Activated effector memory CD4-positive, alpha-beta T cell treated with Interleukin-2 at 50 U/mL for 16 hours (primary cell): ENCODE results near the gene KCNMA1.

Experiments used
- DNase-seq: peaks from one replicate; pipeline ENCODE4 v3.0.0-alpha.2; 2020

KCNMA1 gene

GRCh38 chr10:77386838-77387237, 250.8 kb downstream of the KCNMA1 start:
- no peak for DNase-seq

DNA sequence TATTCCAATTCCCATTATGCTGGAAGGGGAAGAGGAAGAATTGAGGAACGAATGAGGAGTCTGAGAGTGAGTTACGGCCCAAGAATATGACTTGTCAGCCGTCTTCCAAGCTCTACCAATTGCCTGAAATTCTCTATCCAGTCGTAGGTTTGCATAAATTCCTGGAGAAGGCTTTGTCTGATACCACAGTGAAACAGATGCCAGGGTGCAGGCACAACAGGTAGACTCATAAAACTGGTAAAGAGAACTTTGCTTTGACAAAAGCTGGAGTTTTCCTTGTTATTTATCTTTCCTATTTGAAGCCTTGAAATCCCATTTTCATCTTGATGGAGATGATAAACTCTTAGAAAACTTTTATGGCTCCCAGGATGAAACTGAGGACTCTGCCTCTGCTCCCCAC, 251.2 kb downstream of the KCNMA1 start:
- no peak for DNase-seq

GRCh38 chr10:77385315-77385714, 252.3 kb downstream of the KCNMA1 start:
- no peak for DNase-seq

DNA sequence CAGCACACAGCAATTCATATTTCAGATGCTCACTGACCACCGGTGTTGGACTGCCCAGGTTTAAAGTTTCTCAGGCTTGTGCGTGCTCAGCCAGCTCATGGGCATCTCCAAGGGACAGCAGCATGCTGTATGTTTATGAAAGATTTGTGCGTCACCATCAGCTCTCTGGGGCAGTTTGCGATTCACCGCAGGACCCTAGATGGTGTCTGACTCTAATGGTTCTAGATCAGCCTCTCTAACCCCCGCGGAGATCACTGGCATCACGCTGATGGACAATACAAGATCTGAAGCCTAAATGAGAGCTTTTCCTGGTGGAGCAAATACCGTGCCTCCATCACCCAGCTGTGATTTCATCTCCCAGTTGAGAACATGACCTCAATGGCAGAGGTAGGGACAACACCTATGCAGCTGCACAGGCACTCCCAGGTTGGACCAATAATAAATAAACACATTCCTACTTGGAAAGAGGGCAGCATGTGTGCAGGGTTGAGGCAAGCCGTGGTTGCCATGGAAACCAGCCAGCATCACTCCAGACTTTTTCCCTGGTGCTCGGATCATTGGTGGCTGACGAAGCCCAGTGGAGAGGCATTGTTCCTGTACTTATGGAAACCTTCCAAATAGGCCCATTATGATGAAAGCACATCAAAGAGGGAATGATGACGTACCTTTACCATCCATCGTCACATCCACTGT, 253.6 kb downstream of the KCNMA1 start:
- no peak for DNase-seq

- DNase-seq: no peak
Measured at GRCh38 chr10:77381750-77382149, 255.9 kb downstream of the KCNMA1 start.

DNA sequence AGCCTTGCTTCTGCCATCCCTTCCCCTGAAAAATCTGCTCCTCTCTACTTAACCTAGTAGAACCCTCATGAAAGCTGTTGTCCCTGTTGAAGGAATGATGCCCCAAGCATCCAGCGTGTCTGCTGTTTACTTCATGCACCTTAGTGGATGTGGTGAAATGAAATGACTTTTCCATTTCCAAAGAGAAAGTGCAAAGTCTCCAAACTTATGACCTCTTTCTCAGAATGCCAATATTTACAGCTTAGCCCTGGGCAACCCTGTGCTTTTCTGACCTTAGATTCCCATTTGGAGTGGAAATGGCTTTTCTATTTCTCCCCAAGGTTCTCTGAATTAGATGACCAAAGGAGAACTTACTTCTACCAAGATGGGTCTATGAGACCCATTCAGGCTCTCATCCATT, 256.9 kb downstream of the KCNMA1 start:
- no peak for DNase-seq

DNA sequence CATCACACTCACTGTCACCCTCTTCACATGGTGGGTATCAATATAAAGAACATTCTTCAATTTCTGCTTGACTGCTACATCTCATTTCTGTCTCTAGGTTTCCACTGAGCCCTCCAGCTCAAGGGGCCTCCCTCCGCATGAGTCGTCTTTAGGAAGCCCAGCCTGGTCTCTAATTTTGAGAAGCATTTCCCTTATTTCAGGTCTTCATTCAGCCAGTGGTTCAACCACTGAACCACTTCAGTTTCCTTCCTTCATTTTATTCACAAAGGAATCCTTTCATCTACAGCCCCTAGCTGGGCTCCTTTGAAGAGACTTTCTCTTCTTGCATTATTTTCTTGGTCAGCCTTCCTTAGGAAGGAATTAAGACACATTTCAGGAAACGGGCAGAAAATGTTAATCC, 257.4 kb downstream of the KCNMA1 start:
- no peak for DNase-seq

- no peak for DNase-seq
Measured at GRCh38 chr10:77378366-77379349, 258.9 kb downstream of the KCNMA1 start.

GRCh38 chr10:77377678-77378352, 259.8 kb downstream of the KCNMA1 start:
- no peak for DNase-seq

GRCh38 chr10:77377034-77377433, 260.6 kb downstream of the KCNMA1 start:
- no peak for DNase-seq

- DNase-seq: no peak
Measured at GRCh38 chr10:77374189-77374656, 263.4 kb downstream of the KCNMA1 start.

- no peak for DNase-seq
Measured at GRCh38 chr10:77371848-77372799, 265.5 kb downstream of the KCNMA1 start.

DNA sequence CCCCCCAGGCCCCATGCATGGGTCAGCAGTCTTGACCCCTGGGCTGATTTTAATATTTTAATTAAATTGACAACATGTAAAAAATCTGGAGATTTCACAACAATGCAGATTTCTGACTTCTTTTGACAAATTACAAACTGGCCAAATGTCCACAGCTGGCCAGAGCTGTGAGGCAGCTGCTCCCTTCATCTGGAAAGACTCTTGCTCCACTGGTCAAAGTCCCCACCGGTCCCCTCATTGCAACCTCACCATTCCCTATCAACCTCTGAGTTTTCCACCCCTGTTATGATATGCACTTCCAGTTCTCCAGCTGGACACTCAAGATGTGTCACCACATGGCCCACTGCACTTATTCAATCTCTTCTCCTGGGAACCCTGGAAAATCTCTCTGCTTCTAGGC, 266.2 kb downstream of the KCNMA1 start:
- DNase-seq: no peak

GRCh38 chr10:77368006-77368405, 269.6 kb downstream of the KCNMA1 start:
- DNase-seq: no peak

- no peak for DNase-seq
Measured at GRCh38 chr10:77363210-77363609, 274.4 kb downstream of the KCNMA1 start.

- DNase-seq: no peak
Measured at GRCh38 chr10:77361831-77362230, 275.8 kb downstream of the KCNMA1 start.

DNA sequence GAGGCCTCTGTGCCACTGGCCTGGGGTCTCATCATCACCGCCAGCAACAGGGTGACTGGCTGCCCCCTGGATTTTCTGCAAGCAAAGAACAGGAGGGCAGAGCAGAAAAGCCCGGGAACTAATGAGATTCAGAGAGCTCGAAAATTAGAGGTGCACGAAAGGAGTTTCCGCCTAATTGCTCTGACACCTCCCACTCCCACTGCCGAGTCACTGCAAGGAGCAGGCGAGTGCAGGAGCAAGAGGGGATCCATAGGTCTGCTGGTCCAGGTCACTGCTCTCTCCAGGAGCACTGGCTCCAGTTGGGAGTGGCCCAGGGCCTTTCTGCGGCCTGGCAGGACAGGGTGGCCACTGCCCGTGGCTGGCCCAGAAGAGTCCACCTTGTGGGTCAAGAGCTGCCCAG, 276.2 kb downstream of the KCNMA1 start:
- no peak for DNase-seq

DNA sequence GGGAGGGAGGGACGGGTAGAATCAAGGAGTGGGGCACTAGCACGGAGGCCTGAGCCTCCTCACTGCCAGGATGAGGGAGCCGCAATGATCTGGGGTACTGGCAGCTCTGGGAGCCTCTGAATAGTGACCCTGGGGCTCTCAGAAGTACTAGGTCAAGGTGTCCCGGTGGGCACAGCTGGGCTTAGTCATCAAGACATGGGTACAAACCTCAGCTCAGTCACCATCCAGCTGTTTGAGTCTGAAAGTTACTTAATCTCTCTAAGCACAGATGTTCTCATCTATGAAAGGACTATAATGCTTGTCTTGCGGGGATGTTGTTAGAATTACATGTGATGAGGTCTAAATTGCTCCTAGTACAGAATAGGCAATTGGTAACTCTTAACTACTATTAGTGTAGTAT, 276.8 kb downstream of the KCNMA1 start:
- no peak for DNase-seq

GRCh38 chr10:77359950-77360520, 277.6 kb downstream of the KCNMA1 start:
- DNase-seq: no peak

DNA sequence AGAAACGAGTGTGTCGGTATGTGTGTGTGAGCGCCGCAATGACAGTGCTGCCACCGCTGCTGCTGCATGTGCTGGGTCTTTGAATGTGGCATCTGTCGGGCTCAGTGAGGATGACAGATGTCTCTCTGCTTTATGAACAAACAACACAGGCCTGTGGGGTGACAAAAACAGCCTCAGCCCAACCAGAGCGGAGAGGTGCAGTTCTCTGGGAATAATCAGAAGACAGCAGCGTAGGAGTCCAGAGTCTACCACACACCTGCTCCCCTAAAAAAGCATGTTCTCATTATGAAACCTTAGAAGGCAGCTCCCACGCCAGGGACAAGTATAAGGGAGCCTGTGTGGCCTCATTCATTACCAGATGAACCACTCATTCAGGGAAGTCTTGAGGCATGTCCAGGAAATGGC, 278.3 kb downstream of the KCNMA1 start:
- DNase-seq: no peak

- no peak for DNase-seq
Measured at GRCh38 chr10:77358656-77359055, 279.0 kb downstream of the KCNMA1 start.
